Peyer's patch (tissue), 4 donors: Measurements from ENCODE around the gene LARP4B.

ENCODE experiments used
- CTCF ChIP-seq, 6 experiments: fragments of 450-650 bp in 4 of 6; fragments of 200-600 bp in 2 of 6; sonication (generic) in 1 of 6; IDR thresholded peaks; one replicate each; pipeline ENCODE4 v1.5.1; 2017 to 2019; ENCODE audit warnings: antibody characterized with exemption in 6 of 6, mild to moderate bottlenecking in 3 of 6, moderate library complexity in 1 of 6
- POLR2A ChIP-seq, 2 donors: fragments of 450-650 bp; IDR thresholded peaks; one replicate each; pipeline ENCODE4 v1.5.1; 2017; ENCODE audit warnings: antibody characterized with exemption in 2 of 2, mild to moderate bottlenecking in 2 of 2, moderate library complexity in 2 of 2

- no peak for TF ChIP-seq POLR2A (IDR thresholded peaks at IDR 0.05)
- no peak for TF ChIP-seq CTCF (IDR thresholded peaks at IDR 0.05)
These were observed 159.3 kb downstream of the LARP4B start for GRCh38 chr10:772227-772637.
